Left cardiac atrium (tissue), 4 donors: ENCODE results near the gene ALPG. TPM values are rescaled to one million over a fixed set of nuclear protein-coding genes. Genes with fewer than 3 reads are reported as not detected.
"Not testable (repeated sequence)": the region's sequence is repeated elsewhere in the genome, so short reads cannot be mapped to it uniquely, and the experiment has no call there.

Experiments
- ATAC-seq, 2 donors: fragments of 200-7000 bp; cut with Tn5 transposase; one replicate each; pipeline ENCODE4 v1.9.1; 2020; ENCODE audit warnings: mild to moderate bottlenecking in 2 of 2, moderate library complexity in 2 of 2
- DNase-seq: peaks from one replicate; pipeline ENCODE4 v3.0.0-alpha.2; 2020
- intact Hi-C, 2 donors: fragments of 100-400 bp; cut with DNase I; formaldehyde crosslinking; loops; one replicate each; pipeline versions ENCODE4 v1.14.1 to v1.15.1; 2022 to 2023
- total RNA-seq, 2 donors: library from RNA; stranded (reverse); fragmentation: NEBNext Ultra II Directional; extraction: Animal tissue kit (Norgen Biotek cat#: 25700); gene quantifications; one replicate each; pipeline ENCODE4 v1.2.1, GENCODE V29; 2021
- donor health status: DM: no; HTN: yes; CAD: no.
- donor health status: DM: no; HTN: yes; CAD: no; lungs with severe emphysema.
- donor health status: DM: yes; HTN: yes; CAD: no.
- donor health status: Dilated cardiomyopathy.

The ALPG gene
- total RNA-seq, 2 donors from 2014 or later: not detected

GRCh38 chr2:232415736-232416520, 9.3 kb downstream of the ALPG start:
- DNase-seq (no peak), ATAC-seq (no peak)
- intact Hi-C loops: no loop called here

GRCh38 chr2:232416521-232417470, 10.2 kb downstream of the ALPG start:
- intact Hi-C loops: no loop called here
- no peak for ATAC-seq
- DNase-seq: no peak

GRCh38 chr2:232417489-232417888, 10.8 kb downstream of the ALPG start:
- DNase-seq: no peak
- intact Hi-C loops: no loop called here
- no peak for ATAC-seq

- DNase-seq (no peak), ATAC-seq (no peak)
- intact Hi-C loops: no loop called here
Measured at GRCh38 chr2:232418056-232418455, 11.4 kb downstream of the ALPG start.

GRCh38 chr2:232418466-232419244, 12.0 kb downstream of the ALPG start:
- ATAC-seq: peak; percentile 30 to 35
- intact Hi-C loops: no loop called here
- DNase-seq: no peak

- intact Hi-C loops: no loop called here
- ATAC-seq (peak in 1 of 2 donors; percentile 10), DNase-seq (no peak)
Measured at GRCh38 chr2:232419245-232420072, 12.8 kb downstream of the ALPG start.

GRCh38 chr2:232420073-232420454, 13.4 kb downstream of the ALPG start:
- DNase-seq (no peak), ATAC-seq (no peak)
- intact Hi-C loops: no loop called here

GRCh38 chr2:232420463-232421188, 14.0 kb downstream of the ALPG start:
- peak in 1 of 2 donors; percentile 20 for ATAC-seq
- no peak for DNase-seq
- intact Hi-C loops: no loop called here

- DNase-seq (no peak), ATAC-seq (no peak)
- intact Hi-C loops: no loop called here
Measured at GRCh38 chr2:232421189-232421785, 14.6 kb downstream of the ALPG start.

- ATAC-seq: no peak
Measured at GRCh38 chr2:232422051-232422450, 15.4 kb downstream of the ALPG start.

GRCh38 chr2:232422996-232423395, 16.4 kb downstream of the ALPG start:
- ATAC-seq, intact Hi-C loops, DNase-seq: not testable (repeated sequence)

More at GRCh38 chr2:232422051-232422450, 15.4 kb downstream of the ALPG start:
- intact Hi-C loops: no loop called here
- no peak for DNase-seq

GRCh38 chr2:232423407-232423806, 16.8 kb downstream of the ALPG start:
- intact Hi-C loops, DNase-seq, ATAC-seq: not testable (repeated sequence)

GRCh38 chr2:232431705-232432590, 25.3 kb downstream of the ALPG start:
- intact Hi-C loops: no loop called here
- ATAC-seq (no peak), DNase-seq (no peak)

GRCh38 chr2:232432598-232433184, 26.0 kb downstream of the ALPG start:
- intact Hi-C loops: no loop called here
- ATAC-seq: no peak
- no peak for DNase-seq

GRCh38 chr2:232433622-232434021, 27.0 kb downstream of the ALPG start:
- intact Hi-C loops, ATAC-seq, DNase-seq: not testable (repeated sequence)

- ATAC-seq: no peak
- intact Hi-C loops: no loop called here
- no peak for DNase-seq
Measured at GRCh38 chr2:232434091-232434490, 27.4 kb downstream of the ALPG start.
